Measurements from ENCODE around the gene FN3K. TPM values are rescaled to one million over a fixed set of nuclear protein-coding genes. Genes with fewer than 3 reads are reported as not detected.

Gene FN3K
- total and polyA plus RNA-seq, 2 of the 13 experiments (the other 11 are each of a cell fraction or from before 2014, with no cell fraction given): 3.5 to 12.2 TPM

GRCh38 chr17:82703935-82704865 is 31.2 kb upstream of the FN3K start (continued):
- peak; percentile 29; the same call in 1 of the 2 replicates for TF ChIP-seq IKZF5 (CRISPR knock-in tag; IDR thresholded peaks at IDR 0.05)
- TF ChIP-seq ZNF484 (CRISPR knock-in tag; IDR thresholded peaks at IDR 0.05; ENCODE audit: borderline replicate concordance, low read depth): no peak
- TF ChIP-seq, protein P1, sequence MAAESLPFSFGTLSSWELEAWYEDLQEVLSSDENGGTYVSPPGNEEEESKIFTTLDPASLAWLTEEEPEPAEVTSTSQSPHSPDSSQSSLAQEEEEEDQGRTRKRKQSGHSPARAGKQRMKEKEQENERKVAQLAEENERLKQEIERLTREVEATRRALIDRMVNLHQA (CRISPR knock-in tag; IDR thresholded peaks at IDR 0.05): no peak
- TF ChIP-seq, protein P2, sequence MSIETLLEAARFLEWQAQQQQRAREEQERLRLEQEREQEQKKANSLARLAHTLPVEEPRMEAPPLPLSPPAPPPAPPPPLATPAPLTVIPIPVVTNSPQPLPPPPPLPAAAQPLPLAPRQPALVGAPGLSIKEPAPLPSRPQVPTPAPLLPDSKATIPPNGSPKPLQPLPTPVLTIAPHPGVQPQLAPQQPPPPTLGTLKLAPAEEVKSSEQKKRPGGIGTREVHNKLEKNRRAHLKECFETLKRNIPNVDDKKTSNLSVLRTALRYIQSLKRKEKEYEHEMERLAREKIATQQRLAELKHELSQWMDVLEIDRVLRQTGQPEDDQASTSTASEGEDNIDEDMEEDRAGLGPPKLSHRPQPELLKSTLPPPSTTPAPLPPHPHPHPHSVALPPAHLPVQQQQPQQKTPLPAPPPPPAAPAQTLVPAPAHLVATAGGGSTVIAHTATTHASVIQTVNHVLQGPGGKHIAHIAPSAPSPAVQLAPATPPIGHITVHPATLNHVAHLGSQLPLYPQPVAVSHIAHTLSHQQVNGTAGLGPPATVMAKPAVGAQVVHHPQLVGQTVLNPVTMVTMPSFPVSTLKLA (IDR thresholded peaks at IDR 0.05): peak; percentile 27; the same call in 1 of the 2 replicates
- peak; percentile 14; the same call in 1 of the 2 replicates for TF ChIP-seq ZFY (CRISPR knock-in tag; IDR thresholded peaks at IDR 0.05)
- TF ChIP-seq GLI4 (CRISPR knock-in tag; IDR thresholded peaks at IDR 0.05; ENCODE audit: borderline replicate concordance): no peak
- no peak for TF ChIP-seq NR2F2 (IDR thresholded peaks at IDR 0.05; ENCODE audit: borderline replicate concordance, low read depth)
- TF ChIP-seq ZSCAN21 (CRISPR knock-in tag; IDR thresholded peaks at IDR 0.05; ENCODE audit: borderline replicate concordance): no peak
- no peak for TF ChIP-seq CHD2 (IDR thresholded peaks at IDR 0.05; ENCODE audit: low read depth, low read length)
- TF ChIP-seq, protein P3, sequence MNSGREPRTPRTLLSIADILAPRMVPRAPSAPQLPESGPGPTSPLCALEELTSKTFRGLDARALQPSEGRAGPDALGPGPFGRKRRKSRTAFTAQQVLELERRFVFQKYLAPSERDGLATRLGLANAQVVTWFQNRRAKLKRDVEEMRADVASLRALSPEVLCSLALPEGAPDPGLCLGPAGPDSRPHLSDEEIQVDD (CRISPR knock-in tag; IDR thresholded peaks at IDR 0.05; ENCODE audit: borderline replicate concordance): no peak
- TF ChIP-seq ATRX (CRISPR knock-in tag; IDR thresholded peaks at IDR 0.05; ENCODE audit: borderline replicate concordance): no peak
- TF ChIP-seq HMG20A (CRISPR knock-in tag; IDR thresholded peaks at IDR 0.05; ENCODE audit: borderline replicate concordance): no peak
- no peak for TF ChIP-seq ELF4 (CRISPR knock-in tag; IDR thresholded peaks at IDR 0.05; ENCODE audit: borderline replicate concordance)
- no peak for TF ChIP-seq JDP2 (CRISPR knock-in tag; IDR thresholded peaks at IDR 0.05; ENCODE audit: borderline replicate concordance)
- peak; percentile 8 to 28; a peak in 1 of 4 replicates for TF ChIP-seq MAFK (conservative IDR thresholded peaks at IDR 0.05 in 1 of 2, IDR thresholded peaks at IDR 0.05 in 1 of 2; ENCODE audit: low read length in 2 of 2)
- no peak; the same call in 1 of the 2 replicates for TF ChIP-seq NRL (CRISPR knock-in tag; IDR thresholded peaks at IDR 0.05; ENCODE audit: borderline replicate concordance)
- TF ChIP-seq CENPT (CRISPR knock-in tag; IDR thresholded peaks at IDR 0.05; ENCODE audit: low read depth): no peak
- TF ChIP-seq NONO (IDR thresholded peaks at IDR 0.05): no peak
- TF ChIP-seq NONO (CRISPR knock-in tag; conservative IDR thresholded peaks at IDR 0.05): no peak
- TF ChIP-seq PHF8 (CRISPR knock-in tag; IDR thresholded peaks at IDR 0.05): peak; percentile 47; the same call in 1 of the 2 replicates
- no peak for TF ChIP-seq SOX6 (IDR thresholded peaks at IDR 0.05)
- peak; percentile 28; the same call in 1 of the 2 replicates for TF ChIP-seq SOX6 (CRISPR knock-in tag; IDR thresholded peaks at IDR 0.05)
